GM10248 (cell line): ENCODE data around the gene TADA3.

Experiments used
- CTCF ChIA-PET: fragments of 300-600 bp; sonication (Branson Sonifier 250); formaldehyde crosslinking; extraction: SDS; loops from one replicate; lab custom pipeline; 2021; ENCODE audit warnings: antibody characterized with exemption; lab: Yijun Ruan, JAX
- POLR2A ChIA-PET: fragments of 350-650 bp; sonication (Branson Sonifier 250); formaldehyde crosslinking; extraction: SDS; loops from one replicate; lab custom pipeline; 2020; ENCODE audit warnings: antibody characterized with exemption; lab: Yijun Ruan, JAX
- DNase-seq: peaks from one replicate; pipeline ENCODE4 v3.0.0; 2012; ENCODE audit errors: extremely low spot score
- TF ChIP-seq, protein P1 (sequence below): IDR thresholded peaks from 2 replicates; pipeline ENCODE4 v1.5.1; 2012; ENCODE audit warnings: mild to moderate bottlenecking, low read depth; ENCODE audit errors: extremely low read depth, missing control alignments, control extremely low read depth

Gene TADA3

DNA sequence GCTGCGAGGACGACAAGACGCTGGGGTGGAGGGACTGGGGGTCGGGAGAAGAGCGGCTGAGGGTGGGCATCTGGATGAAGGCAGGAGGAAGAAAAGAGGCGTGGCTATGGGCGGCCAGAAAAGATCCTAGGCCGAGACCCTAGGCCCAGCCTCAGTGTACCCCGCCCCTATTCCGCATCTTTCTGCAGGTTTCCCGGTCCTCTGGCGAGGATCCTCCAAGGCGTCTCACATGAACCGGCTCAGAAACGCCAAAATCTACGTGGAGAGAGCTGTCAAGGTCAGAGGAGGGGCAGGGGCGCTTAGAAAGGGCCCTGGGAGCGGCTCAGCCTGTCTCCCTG lies 18.1 kb upstream of the TADA3 start:
- POLR2A ChIA-PET: no interaction called here

GRCh38 chr3:9809615-9810432 lies 17.6 kb upstream of the TADA3 start, which contains the start of gene TTLL3:
TSS of gene TTLL3 (plus strand) at chr3:9810262. CDS start at chr3:9810662, 400 bp downstream.
- ChIA-PET CTCF (interaction anchor here (1.1 to 2.2 kb wide), 2 partner anchors 17 to 306 kb away, joined by 3 to 5 read pairs; partner anchors contain the start of genes ARPC4 and TADA3), POLR2A (no interaction called here)

More for the DNA sequence above, 18.1 kb upstream of the TADA3 start:
- DNase-seq: no peak
- TF ChIP-seq, protein P1, sequence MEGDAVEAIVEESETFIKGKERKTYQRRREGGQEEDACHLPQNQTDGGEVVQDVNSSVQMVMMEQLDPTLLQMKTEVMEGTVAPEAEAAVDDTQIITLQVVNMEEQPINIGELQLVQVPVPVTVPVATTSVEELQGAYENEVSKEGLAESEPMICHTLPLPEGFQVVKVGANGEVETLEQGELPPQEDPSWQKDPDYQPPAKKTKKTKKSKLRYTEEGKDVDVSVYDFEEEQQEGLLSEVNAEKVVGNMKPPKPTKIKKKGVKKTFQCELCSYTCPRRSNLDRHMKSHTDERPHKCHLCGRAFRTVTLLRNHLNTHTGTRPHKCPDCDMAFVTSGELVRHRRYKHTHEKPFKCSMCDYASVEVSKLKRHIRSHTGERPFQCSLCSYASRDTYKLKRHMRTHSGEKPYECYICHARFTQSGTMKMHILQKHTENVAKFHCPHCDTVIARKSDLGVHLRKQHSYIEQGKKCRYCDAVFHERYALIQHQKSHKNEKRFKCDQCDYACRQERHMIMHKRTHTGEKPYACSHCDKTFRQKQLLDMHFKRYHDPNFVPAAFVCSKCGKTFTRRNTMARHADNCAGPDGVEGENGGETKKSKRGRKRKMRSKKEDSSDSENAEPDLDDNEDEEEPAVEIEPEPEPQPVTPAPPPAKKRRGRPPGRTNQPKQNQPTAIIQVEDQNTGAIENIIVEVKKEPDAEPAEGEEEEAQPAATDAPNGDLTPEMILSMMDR: no peak
- CTCF ChIA-PET: no interaction called here

DNA sequence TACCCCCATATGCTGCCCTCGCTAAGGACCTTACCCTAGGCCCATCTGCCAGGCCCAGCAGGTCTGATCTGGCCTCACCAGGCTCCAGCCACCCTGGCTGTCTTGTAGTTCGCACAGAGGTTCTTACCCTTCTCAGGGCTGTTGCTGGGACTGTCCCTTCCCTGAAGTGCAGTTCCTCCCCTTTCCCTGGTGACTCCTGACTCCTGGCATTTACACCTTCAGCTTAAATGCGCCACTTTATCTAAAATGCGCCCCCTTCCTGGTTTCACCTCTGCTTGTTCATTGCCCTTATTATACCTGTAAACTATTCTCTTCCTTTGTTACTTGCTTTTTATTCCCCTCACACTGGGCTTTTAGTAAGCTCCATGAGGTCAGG lies 17.0 kb upstream of the TADA3 start:
- DNase-seq: no peak
- ChIA-PET CTCF (interaction anchor here (1.1 to 2.2 kb wide), 2 partner anchors 17 to 306 kb away, joined by 3 to 5 read pairs; partner anchors contain the start of genes ARPC4 and TADA3), POLR2A (no interaction called here)
- TF ChIP-seq, protein P1: no peak

More at GRCh38 chr3:9809615-9810432, 17.6 kb upstream of the TADA3 start, which contains the start of gene TTLL3:
- TF ChIP-seq, protein P1: no peak
- peak; percentile 56 for DNase-seq

DNA sequence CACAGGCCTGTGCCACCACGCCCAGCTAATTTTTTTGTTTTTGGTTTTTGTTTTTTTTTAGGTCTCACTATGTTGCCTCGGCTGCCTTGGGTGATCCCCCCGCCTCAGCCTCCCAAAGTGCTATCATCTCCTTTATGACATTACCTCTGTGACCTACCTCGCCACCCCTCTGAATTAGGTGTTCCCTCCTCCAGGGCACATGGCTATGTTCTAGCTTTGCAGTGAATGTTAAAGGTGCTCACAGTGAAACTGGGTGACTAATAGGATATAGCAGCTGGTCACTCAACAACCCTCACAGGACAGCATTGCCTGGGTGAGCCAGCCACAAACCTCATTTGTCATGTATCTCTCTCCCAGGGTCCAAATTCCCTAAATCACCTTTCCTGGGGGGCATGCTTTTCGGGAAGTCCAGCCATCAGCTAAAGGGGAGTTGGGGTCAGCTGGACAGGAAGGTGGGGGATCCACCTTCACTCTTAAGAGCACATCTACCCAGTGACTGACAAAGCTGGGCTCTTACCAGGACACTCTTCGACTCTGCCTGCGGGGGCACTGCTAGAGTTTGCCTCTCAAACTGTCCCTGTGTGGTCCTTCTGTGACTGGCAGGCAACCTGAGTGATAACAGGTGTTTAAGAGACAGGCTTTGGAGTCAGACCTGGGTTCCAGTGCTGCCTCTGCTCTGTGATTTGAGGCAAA lies 16.2 kb upstream of the TADA3 start:
- ChIA-PET CTCF (interaction anchor here (1.0 to 2.2 kb wide), 9 partner anchors 11 to 305 kb away, joined by 3 to 5 read pairs (median 3); partner anchors contain the start of genes ARPC4 and TADA3), POLR2A (interaction anchor here (0.6 to 0.8 kb wide), 3 partner anchors 16 to 166 kb away, joined by 3 to 5 read pairs (median 3); partner anchors contain the start of gene ARPC4)
- TF ChIP-seq, protein P1: no peak
- DNase-seq: peak; percentile 46

GRCh38 chr3:9807981-9808344 lies 15.7 kb upstream of the TADA3 start:
- no peak for DNase-seq
- TF ChIP-seq, protein P1: no peak
- ChIA-PET POLR2A (interaction anchor here (0.6 to 0.8 kb wide), 2 partner anchors 15 to 32 kb away, joined by 3 read pairs; partner anchors contain the start of gene ARPC4), CTCF (interaction anchor here (1.0 to 2.2 kb wide), 8 partner anchors 12 to 305 kb away, joined by 3 to 5 read pairs (median 3); no protein-coding TSS in a partner anchor)

DNA sequence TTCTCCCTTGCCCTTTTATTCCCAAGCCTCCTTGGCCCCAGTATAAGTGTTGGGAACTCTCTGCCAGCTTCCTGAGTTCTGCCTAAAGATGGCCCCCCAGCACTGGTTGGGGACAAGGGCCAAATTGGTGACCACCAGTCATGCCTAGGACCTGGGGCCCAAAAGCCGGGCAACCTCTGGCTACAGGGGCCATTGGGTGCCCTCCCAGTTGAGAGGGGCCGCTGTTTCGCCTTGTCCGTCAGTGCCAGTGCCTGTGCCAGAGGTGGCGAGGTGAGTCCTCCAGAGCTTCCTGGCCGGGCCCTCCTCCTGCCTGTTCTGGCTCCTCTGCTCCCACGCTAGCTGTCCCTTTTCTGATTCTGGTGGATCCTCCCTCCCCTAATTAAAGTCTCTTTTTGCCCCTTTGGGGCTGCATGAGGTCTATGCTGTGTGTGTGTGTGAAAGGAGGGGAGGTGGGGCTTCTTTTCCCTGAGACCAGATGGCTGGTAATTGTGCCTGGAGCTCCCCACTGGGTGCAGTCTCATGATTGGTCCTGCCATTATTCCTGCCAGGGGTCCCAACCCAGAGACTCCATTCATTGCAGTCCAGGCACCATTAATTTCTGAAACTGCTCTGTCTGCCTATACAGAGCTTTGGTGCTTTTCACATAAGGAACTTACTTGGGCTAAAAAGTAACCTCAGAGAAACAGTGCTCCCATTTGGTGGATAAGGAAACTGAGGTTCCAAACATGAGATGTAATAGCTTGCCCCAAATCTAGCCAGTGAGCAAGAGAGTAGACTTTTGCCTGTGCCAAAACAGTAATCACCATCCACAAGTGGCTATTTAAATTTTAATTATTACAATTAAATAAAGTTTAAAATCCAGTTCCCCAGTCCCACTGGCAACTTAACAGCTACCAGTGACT lies 14.7 kb upstream of the TADA3 start:
- ChIA-PET CTCF (interaction anchor here (0.9 to 2.2 kb wide), 6 partner anchors 10 to 303 kb away, joined by 3 to 5 read pairs (median 3); no protein-coding TSS in a partner anchor), POLR2A (no interaction called here)
- TF ChIP-seq, protein P1: no peak
- DNase-seq: no peak
